HT1080 (cell line): ENCODE measurements around the gene GPC5. TPM values are rescaled to one million over a fixed set of nuclear protein-coding genes. Genes with fewer than 3 reads are reported as not detected.
"Not testable (repeated sequence)": the region's sequence is repeated elsewhere in the genome, so short reads cannot be mapped to it uniquely, and the experiment has no call there.

Experiments
- DNase-seq: peaks from one replicate; pipeline ENCODE4 v3.0.0-alpha.2; 2015; ENCODE audit warnings: low read depth
- total RNA-seq: library from RNA; depleted of rRNA; stranded (reverse); fragments of >200 nt; shearing (Covaris generic); gene quantifications from 2 replicates; pipeline ENCODE4 v1.2.3, GENCODE V29; 2014

GPC5 gene
- total RNA-seq, 1 experiment from 2014 or later, result 0.14 TPM

- DNase-seq, result no peak
Observed at GRCh38 chr13:91863699-91864098, 465.3 kb downstream of the GPC5 start.

- no peak for DNase-seq
Observed at GRCh38 chr13:91868351-91868750, 469.9 kb downstream of the GPC5 start.

- DNase-seq, result no peak
Observed at GRCh38 chr13:91878491-91878890, 480.1 kb downstream of the GPC5 start.

- DNase-seq, result no peak
Observed at GRCh38 chr13:91879360-91879759, 480.9 kb downstream of the GPC5 start.

GRCh38 chr13:91882918-91883317, 484.5 kb downstream of the GPC5 start:
- DNase-seq, result peak; percentile 5

GRCh38 chr13:91889641-91890040, 491.2 kb downstream of the GPC5 start:
- DNase-seq, result no peak

GRCh38 chr13:91891141-91891540, 492.7 kb downstream of the GPC5 start:
- no peak for DNase-seq

GRCh38 chr13:91893040-91893439, 494.6 kb downstream of the GPC5 start:
- DNase-seq, result no peak

- no peak for DNase-seq
Observed at GRCh38 chr13:91894316-91894715, 495.9 kb downstream of the GPC5 start.

- DNase-seq, result peak; percentile 25
Observed at GRCh38 chr13:91896547-91896946, 498.1 kb downstream of the GPC5 start.

- DNase-seq, result not testable (repeated sequence)
Observed at GRCh38 chr13:91898986-91899385, 500.6 kb downstream of the GPC5 start.

- DNase-seq, result no peak
Observed at GRCh38 chr13:91902291-91902690, 503.9 kb downstream of the GPC5 start.

GRCh38 chr13:91904005-91904404, 505.6 kb downstream of the GPC5 start:
- DNase-seq, result no peak

GRCh38 chr13:91904597-91904996, 506.2 kb downstream of the GPC5 start:
- peak; percentile 62 for DNase-seq

- DNase-seq, result no peak
Observed at GRCh38 chr13:91907398-91907797, 509.0 kb downstream of the GPC5 start.

- DNase-seq, result no peak
Observed at GRCh38 chr13:91909617-91910016, 511.2 kb downstream of the GPC5 start.

GRCh38 chr13:91922969-91923592, 524.7 kb downstream of the GPC5 start:
- DNase-seq, result no peak

- DNase-seq, result peak; percentile 36
Observed at GRCh38 chr13:91930687-91931086, 532.3 kb downstream of the GPC5 start.

GRCh38 chr13:91934354-91934753, 535.9 kb downstream of the GPC5 start:
- no peak for DNase-seq

GRCh38 chr13:91946498-91947070, 548.2 kb downstream of the GPC5 start:
- DNase-seq, result peak; percentile 34

- no peak for DNase-seq
Observed at GRCh38 chr13:91948736-91949135, 550.3 kb downstream of the GPC5 start.

GRCh38 chr13:91950803-91951202, 552.4 kb downstream of the GPC5 start:
- DNase-seq, result no peak

- DNase-seq, result no peak
Observed at GRCh38 chr13:91955546-91956355, 557.3 kb downstream of the GPC5 start.
